HepG2 (cell line): ENCODE measurements around the gene SPAG8. TPM values are rescaled to one million over a fixed set of nuclear protein-coding genes. Genes with fewer than 3 reads are reported as not detected.

Experiments used
- CC2D1A ChIP-seq: sonication (generic); formaldehyde crosslinking; IDR thresholded peaks from 2 replicates; pipeline ENCODE4 v1.8.1; 2023; ENCODE audit warnings: mild to moderate bottlenecking, missing genetic modification reagents
- IRX3 ChIP-seq: sonication (generic); formaldehyde crosslinking; IDR thresholded peaks from 2 replicates; pipeline ENCODE4 v1.8.1; 2023; ENCODE audit warnings: mild to moderate bottlenecking, low read depth, missing genetic modification reagents, borderline replicate concordance
- JUN ChIP-seq: sonication (generic); formaldehyde crosslinking; IDR thresholded peaks from 2 replicates; pipeline ENCODE4 v1.4.0; 2020; ENCODE audit warnings: mild to moderate bottlenecking, missing genetic modification reagents
- NFIB ChIP-seq: sonication (generic); formaldehyde crosslinking; IDR thresholded peaks from 2 replicates; pipeline ENCODE4 v1.9.0; 2021; ENCODE audit warnings: missing genetic modification reagents, mild to moderate bottlenecking, borderline replicate concordance
- SCMH1 ChIP-seq: sonication (generic); formaldehyde crosslinking; IDR thresholded peaks from 2 replicates; pipeline ENCODE4 v1.9.0; 2021; ENCODE audit warnings: missing genetic modification reagents, mild to moderate bottlenecking, borderline replicate concordance
- SETDB1 ChIP-seq: sonication (generic); formaldehyde crosslinking; IDR thresholded peaks from 2 replicates; pipeline ENCODE4 v1.5.1; 2020; ENCODE audit warnings: missing genetic modification reagents, mild to moderate bottlenecking, borderline replicate concordance
- TOPORS ChIP-seq: sonication (generic); formaldehyde crosslinking; IDR thresholded peaks from 2 replicates; pipeline ENCODE4 v1.8.0; 2023; ENCODE audit warnings: mild to moderate bottlenecking, missing genetic modification reagents
- TP53 ChIP-seq: sonication (generic); formaldehyde crosslinking; conservative IDR thresholded peaks from 2 replicates; pipeline ENCODE4 v1.4.0; 2020; ENCODE audit warnings: missing genetic modification reagents
- XRCC5 ChIP-seq: fragments of 200-400 bp; formaldehyde crosslinking; optimal IDR thresholded peaks from 2 replicates; pipeline ENCODE3; 2017; ENCODE audit warnings: mild to moderate bottlenecking, low read length
- ZC3H13 ChIP-seq: sonication (generic); formaldehyde crosslinking; IDR thresholded peaks from 2 replicates; pipeline ENCODE4 v1.8.1; 2023; ENCODE audit warnings: mild to moderate bottlenecking, missing genetic modification reagents, moderate library complexity
- ZNF230 ChIP-seq: sonication (generic); formaldehyde crosslinking; IDR thresholded peaks from 2 replicates; pipeline ENCODE4 v1.4.0; 2020; ENCODE audit warnings: mild to moderate bottlenecking, missing genetic modification reagents
- ZNF619 ChIP-seq: sonication (generic); formaldehyde crosslinking; IDR thresholded peaks from 2 replicates; pipeline ENCODE4 v1.4.0; 2020; ENCODE audit warnings: mild to moderate bottlenecking, missing genetic modification reagents
- polyA plus RNA-seq, 8 experiments: library from polyadenylated mRNA; depleted of rRNA in 3 of 8; stranded (reverse) in 7 of 8; unstranded in 1 of 8; fragments of >200 nt; fragmentation: Illumina TruSeq in 4 of 8; extraction: Trizol in 4 of 8; gene quantifications; 2 replicates each; pipeline versions ENCODE4 v1.2.1 to v1.2.3, GENCODE V29; 2011 to 2016; ENCODE audit warnings: low read depth in 4 of 8, missing spikeins in 1 of 8, mixed read lengths in 1 of 8; ENCODE audit not compliant: insufficient read depth in 1 of 8
- total RNA-seq, 5 experiments: library from RNA; depleted of rRNA; stranded (reverse); fragments of >200 nt; fragmentation: Illumina TruSeq; extraction: Trizol; gene quantifications; 2 replicates each; pipeline ENCODE4 v1.2.3, GENCODE V29; 2016; ENCODE audit warnings: low read depth in 1 of 5
- TF ChIP-seq, protein P1 (sequence below): sonication (generic); formaldehyde crosslinking; IDR thresholded peaks from 2 replicates; pipeline ENCODE4; 2020; ENCODE audit warnings: missing genetic modification reagents, mild to moderate bottlenecking, borderline replicate concordance
- TF ChIP-seq, protein P2 (sequence below): sonication (generic); formaldehyde crosslinking; IDR thresholded peaks from 2 replicates; pipeline ENCODE4 v1.9.0; 2022; ENCODE audit warnings: missing genetic modification reagents, mild to moderate bottlenecking, borderline replicate concordance
- TF ChIP-seq, protein P3 (sequence below): sonication (generic); formaldehyde crosslinking; conservative IDR thresholded peaks from 2 replicates; pipeline ENCODE4 v1.8.1; 2023; ENCODE audit warnings: missing genetic modification reagents
- TF ChIP-seq, protein P4 (sequence below): IDR thresholded peaks from 2 replicates; pipeline ENCODE4 v1.6.1; 2018; ENCODE audit warnings: missing genetic modification reagents, mild to moderate bottlenecking, missing compliant biosample characterization
- TF ChIP-seq, protein P5 (sequence below): sonication (generic); formaldehyde crosslinking; IDR thresholded peaks from 2 replicates; pipeline ENCODE4 v1.8.1; 2023; ENCODE audit warnings: mild to moderate bottlenecking, inconsistent platforms, moderate library complexity, missing genetic modification reagents, borderline replicate concordance
- TF ChIP-seq, protein P6 (sequence below): sonication (generic); formaldehyde crosslinking; IDR thresholded peaks from 2 replicates; pipeline ENCODE4 v1.8.0; 2022; ENCODE audit warnings: mild to moderate bottlenecking, missing genetic modification reagents; ENCODE audit not compliant: insufficient replicate concordance

The SPAG8 gene
- total and polyA plus RNA-seq, 2 of the 13 experiments (the other 11 are each of a cell fraction or from before 2014, with no cell fraction given): 0.18 to 0.27 TPM

DNA sequence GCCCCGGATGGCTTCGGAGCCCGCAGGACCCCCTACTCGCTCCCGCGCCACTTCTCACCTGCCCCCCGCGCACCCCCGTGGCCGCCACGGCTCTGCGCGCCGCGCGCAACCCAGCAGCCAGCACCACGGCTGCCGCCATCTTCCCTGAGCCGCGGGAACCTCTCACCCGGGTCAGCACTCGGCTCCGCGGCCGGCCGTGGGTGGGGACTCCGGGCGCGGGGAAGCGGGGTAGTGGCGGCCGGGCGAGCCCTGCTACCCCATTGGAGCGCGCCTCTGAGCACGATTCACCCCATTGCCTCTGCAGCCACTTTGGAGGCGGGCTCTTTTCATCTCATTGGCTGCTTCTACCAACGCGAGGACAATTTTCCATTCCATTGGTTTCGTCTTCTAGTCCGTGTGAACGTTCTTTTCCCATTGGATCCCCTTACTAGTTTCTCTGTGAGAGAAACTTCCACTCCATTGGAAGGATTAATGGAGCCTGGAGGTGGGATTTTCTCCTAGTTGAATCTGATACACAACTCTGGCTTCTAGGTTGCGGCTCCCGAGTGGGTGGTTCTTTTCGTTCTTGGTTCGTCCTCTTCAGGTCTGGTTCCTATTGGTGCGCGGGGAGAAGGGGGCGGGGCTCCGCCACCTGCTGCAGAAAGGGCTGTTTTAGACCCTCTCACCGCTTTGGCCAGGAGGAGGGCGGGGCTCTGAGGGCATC, 2.9 kb upstream of the SPAG8 start, which contains the start of gene HINT2 (continued):
- TF ChIP-seq, protein P1, sequence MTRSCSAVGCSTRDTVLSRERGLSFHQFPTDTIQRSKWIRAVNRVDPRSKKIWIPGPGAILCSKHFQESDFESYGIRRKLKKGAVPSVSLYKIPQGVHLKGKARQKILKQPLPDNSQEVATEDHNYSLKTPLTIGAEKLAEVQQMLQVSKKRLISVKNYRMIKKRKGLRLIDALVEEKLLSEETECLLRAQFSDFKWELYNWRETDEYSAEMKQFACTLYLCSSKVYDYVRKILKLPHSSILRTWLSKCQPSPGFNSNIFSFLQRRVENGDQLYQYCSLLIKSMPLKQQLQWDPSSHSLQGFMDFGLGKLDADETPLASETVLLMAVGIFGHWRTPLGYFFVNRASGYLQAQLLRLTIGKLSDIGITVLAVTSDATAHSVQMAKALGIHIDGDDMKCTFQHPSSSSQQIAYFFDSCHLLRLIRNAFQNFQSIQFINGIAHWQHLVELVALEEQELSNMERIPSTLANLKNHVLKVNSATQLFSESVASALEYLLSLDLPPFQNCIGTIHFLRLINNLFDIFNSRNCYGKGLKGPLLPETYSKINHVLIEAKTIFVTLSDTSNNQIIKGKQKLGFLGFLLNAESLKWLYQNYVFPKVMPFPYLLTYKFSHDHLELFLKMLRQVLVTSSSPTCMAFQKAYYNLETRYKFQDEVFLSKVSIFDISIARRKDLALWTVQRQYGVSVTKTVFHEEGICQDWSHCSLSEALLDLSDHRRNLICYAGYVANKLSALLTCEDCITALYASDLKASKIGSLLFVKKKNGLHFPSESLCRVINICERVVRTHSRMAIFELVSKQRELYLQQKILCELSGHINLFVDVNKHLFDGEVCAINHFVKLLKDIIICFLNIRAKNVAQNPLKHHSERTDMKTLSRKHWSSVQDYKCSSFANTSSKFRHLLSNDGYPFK (CRISPR knock-in tag): peak; percentile 64; the same call in 1 of the 2 replicates
- TF ChIP-seq XRCC5: peak; percentile 20
- TF ChIP-seq TOPORS (CRISPR knock-in tag): no peak
- TF ChIP-seq IRX3: no peak; the same call in 1 of the 2 replicates
- TF ChIP-seq ZNF230 (CRISPR knock-in tag): no peak
- TF ChIP-seq, protein P2, sequence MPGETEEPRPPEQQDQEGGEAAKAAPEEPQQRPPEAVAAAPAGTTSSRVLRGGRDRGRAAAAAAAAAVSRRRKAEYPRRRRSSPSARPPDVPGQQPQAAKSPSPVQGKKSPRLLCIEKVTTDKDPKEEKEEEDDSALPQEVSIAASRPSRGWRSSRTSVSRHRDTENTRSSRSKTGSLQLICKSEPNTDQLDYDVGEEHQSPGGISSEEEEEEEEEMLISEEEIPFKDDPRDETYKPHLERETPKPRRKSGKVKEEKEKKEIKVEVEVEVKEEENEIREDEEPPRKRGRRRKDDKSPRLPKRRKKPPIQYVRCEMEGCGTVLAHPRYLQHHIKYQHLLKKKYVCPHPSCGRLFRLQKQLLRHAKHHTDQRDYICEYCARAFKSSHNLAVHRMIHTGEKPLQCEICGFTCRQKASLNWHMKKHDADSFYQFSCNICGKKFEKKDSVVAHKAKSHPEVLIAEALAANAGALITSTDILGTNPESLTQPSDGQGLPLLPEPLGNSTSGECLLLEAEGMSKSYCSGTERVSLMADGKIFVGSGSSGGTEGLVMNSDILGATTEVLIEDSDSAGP (CRISPR knock-in tag): peak; percentile 84; the same call in 1 of the 2 replicates
- TF ChIP-seq, protein P3, sequence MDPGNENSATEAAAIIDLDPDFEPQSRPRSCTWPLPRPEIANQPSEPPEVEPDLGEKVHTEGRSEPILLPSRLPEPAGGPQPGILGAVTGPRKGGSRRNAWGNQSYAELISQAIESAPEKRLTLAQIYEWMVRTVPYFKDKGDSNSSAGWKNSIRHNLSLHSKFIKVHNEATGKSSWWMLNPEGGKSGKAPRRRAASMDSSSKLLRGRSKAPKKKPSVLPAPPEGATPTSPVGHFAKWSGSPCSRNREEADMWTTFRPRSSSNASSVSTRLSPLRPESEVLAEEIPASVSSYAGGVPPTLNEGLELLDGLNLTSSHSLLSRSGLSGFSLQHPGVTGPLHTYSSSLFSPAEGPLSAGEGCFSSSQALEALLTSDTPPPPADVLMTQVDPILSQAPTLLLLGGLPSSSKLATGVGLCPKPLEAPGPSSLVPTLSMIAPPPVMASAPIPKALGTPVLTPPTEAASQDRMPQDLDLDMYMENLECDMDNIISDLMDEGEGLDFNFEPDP (CRISPR knock-in tag): no peak
- TF ChIP-seq, protein P4, sequence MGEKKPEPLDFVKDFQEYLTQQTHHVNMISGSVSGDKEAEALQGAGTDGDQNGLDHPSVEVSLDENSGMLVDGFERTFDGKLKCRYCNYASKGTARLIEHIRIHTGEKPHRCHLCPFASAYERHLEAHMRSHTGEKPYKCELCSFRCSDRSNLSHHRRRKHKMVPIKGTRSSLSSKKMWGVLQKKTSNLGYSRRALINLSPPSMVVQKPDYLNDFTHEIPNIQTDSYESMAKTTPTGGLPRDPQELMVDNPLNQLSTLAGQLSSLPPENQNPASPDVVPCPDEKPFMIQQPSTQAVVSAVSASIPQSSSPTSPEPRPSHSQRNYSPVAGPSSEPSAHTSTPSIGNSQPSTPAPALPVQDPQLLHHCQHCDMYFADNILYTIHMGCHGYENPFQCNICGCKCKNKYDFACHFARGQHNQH (CRISPR knock-in tag): 0 out of 2 replicates have a peak, but pooled peaks have one; percentile 1
- no peak for TF ChIP-seq TP53 (CRISPR knock-in tag)
- TF ChIP-seq SETDB1 (CRISPR knock-in tag): no peak
- TF ChIP-seq NFIB: no peak
- TF ChIP-seq, protein P5, sequence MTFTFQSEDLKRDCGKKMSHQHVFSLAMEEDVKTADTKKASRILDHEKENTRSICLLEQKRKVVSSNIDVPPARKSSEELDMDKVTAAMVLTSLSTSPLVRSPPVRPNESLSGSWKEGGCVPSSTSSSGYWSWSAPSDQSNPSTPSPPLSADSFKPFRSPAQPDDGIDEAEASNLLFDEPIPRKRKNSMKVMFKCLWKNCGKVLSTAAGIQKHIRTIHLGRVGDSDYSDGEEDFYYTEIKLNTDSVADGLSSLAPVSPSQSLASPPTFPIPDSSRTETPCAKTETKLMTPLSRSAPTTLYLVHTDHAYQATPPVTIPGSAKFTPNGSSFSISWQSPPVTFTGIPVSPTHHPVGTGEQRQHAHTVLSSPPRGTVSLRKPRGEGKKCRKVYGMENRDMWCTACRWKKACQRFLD: 0 out of 2 replicates have a peak, but pooled peaks have one; percentile 9
- no peak; the same call in 1 of the 2 replicates for TF ChIP-seq JUN (CRISPR knock-in tag)
- TF ChIP-seq ZNF619 (CRISPR knock-in tag): no peak
- no peak for TF ChIP-seq CC2D1A (CRISPR knock-in tag)
- TF ChIP-seq SCMH1: no peak
- TF ChIP-seq ZC3H13: peak; percentile 79; the same call in 1 of the 2 replicates
- TF ChIP-seq, protein P6, sequence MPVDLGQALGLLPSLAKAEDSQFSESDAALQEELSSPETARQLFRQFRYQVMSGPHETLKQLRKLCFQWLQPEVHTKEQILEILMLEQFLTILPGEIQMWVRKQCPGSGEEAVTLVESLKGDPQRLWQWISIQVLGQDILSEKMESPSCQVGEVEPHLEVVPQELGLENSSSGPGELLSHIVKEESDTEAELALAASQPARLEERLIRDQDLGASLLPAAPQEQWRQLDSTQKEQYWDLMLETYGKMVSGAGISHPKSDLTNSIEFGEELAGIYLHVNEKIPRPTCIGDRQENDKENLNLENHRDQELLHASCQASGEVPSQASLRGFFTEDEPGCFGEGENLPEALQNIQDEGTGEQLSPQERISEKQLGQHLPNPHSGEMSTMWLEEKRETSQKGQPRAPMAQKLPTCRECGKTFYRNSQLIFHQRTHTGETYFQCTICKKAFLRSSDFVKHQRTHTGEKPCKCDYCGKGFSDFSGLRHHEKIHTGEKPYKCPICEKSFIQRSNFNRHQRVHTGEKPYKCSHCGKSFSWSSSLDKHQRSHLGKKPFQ (CRISPR knock-in tag): peak; percentile 91
